GM21786 (cell line): ENCODE measurements around the gene TJAP1.
"Not testable (repeated sequence)": the region's sequence is repeated elsewhere in the genome, so short reads cannot be mapped to it uniquely, and the experiment has no call there.

ENCODE experiments used
- ATAC-seq: cut with Tn5 transposase; IDR thresholded peaks from one replicate; pipeline ENCODE4 v1.9.1; 2021; ENCODE audit not compliant: unreplicated experiment

Gene TJAP1

DNA sequence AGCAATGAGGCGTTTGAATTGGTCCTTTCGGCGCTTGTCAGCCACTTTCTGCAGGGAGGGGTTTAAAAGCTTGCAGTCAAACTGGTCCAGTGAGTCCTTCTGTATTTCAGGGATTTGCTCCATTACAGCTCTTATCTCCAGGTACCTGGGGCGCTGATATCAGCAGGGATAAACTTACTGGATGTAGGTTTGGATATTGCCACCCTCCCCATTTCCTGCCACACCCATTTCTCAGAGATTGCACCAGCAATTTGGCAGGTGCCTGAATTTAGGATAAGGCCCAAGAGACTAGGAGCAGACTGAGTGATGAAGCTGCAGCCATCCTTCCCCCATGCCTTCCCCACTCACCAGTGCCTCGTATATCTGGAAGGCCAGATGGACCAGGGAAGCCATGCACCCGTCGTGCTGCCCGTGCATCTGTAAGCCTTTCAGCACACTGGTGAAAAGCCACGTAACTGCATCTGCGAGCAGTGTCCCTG is 47.2 kb downstream of the TJAP1 start:
- ATAC-seq, result no peak

DNA sequence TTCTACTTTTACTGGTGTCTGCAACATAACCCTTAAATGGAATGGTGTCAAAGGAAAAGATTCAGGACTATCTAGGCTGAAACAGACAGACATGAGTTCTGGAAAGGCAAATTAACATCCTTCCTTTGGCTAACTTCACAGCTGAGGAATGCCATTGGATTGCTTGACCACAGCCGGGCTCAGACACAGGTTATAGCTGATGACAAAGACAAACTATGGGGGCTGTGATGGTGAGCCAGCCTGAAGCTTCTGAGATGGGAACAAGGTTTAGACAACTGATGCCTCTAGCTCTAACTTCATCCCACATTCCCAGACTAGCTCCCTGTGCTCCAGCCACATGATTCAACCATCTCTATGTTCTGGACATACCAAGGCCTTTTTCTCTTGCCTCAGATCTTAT is 54.8 kb downstream of the TJAP1 start:
- no peak for ATAC-seq

GRCh38 chr6:43538986-43539385 is 61.6 kb downstream of the TJAP1 start:
- ATAC-seq, result not testable (repeated sequence)

DNA sequence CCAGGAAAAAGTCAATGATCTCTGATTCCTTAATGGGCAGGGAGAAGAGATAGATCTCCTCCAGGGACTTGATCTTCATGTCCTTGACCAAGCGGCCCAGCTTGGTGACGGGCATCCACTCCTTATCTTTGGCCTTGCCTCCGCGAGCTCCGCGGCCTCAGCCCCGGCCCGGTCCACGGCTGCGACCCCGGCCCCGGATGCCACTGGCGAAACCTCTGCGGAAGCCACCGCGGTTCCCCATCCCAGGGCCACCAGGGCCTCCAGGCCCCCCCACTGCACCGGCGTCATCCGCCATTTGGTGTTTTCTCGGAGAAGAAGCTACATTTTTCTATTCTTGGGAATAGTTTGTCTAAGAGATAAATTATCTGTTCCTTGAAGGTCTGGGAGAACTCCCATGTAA is 62.0 kb downstream of the TJAP1 start:
- not testable (repeated sequence) for ATAC-seq

DNA sequence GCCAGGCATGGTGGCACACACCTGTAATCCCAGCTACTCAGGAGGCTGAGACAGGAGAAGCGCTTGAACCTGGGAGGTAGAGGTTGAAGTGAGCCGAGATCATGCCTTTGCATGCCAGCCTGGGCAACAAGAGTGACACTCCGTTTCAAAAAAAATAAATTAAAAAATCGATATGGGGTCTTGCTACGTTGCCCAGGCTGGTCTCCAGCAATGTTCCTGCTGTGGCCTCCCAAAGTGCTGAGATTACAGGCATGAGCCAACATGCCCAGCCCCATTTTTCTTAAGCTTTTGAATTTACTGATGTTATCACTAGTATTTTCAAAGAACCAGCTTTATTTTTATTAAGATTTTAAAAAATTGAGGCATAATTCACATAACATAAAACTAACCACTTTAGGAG is 63.1 kb downstream of the TJAP1 start:
- ATAC-seq, result no peak

DNA sequence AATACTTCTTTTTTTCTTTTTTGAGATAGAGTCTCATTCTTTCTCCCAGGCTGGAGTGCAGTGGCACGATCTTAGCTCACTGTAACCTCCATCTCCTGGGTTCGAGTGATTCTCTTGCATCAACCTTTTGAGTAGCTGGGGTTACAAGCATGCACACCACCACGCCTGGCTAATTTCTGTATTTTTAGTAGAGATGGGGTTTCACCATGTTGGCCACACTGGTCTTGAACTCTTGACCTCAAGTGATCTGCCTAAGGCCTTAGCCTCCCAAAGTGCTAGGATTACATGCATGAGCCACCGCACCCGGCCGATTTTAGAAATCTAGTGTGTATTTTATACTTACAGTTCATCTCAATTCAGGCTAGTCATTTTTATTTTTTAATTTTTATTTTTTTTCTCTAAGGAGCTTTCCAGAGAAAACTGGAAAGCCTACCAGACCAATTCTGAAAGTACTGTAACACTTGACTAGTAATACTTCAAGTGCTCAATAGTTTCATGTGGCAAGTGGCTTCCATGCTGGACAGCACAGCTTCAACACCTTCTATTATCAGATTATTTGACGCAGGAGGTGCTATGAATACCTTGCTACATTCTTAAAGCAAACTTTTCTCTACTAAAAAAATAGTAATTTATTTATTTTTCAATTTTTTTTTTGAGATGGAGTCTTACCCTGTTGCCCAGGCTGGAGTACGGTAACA is 64.6 kb downstream of the TJAP1 start:
- no peak for ATAC-seq

DNA sequence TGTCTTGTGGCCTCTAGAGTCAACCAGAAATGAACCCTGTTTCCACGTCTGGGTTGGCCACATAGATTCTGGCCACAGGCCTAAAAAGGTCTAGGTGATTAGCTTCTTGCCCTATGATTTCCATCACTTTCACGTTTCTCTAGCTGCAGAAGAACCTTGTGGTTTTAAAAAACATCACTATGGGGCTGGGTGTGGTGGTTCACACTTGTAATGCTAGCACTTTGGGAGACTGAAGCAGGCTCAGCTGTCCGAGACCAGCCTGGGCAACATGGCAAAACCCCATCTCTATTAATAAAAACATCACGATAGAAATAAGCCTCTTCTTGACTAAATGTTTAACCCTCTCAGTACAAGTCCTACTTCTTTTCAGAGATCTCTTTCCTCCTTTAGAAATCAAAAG is 67.1 kb downstream of the TJAP1 start:
- no peak for ATAC-seq

DNA sequence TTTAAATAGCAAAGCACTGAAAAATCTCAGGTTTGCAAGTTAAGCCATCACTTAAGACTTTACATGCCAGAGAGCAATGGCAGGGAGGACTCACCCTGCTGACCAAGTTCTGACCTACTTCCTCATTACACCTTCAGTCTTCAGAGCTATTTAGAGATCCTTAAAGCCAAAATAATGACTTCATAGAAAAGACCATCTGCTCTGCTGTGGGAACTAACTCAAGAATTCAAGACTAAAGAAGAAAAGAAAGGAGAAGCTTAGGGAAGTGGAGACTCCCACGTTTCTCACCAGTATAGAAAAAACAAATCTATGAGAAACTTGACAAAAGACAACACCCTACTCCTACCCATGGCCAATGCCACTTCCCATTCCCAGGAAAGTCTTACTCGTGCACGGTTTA is 69.9 kb downstream of the TJAP1 start:
- no peak for ATAC-seq
